Peyer's patch (tissue), 4 donors: ENCODE measurements around the gene MTIF2. TPM values are rescaled to one million over a fixed set of nuclear protein-coding genes. Genes with fewer than 3 reads are reported as not detected.
"Not testable (repeated sequence)": the region's sequence is repeated elsewhere in the genome, so short reads cannot be mapped to it uniquely, and the experiment has no call there.

Experiments
- DNase-seq, 3 donors: peaks; one replicate each; pipeline ENCODE4 v3.0.0-alpha.2; 2017 to 2019
- H3K27ac ChIP-seq, 4 donors: fragments of 200-600 bp; sonication (generic); one replicate each; pipeline ENCODE4 v1.5.1; 2016 to 2019
- H3K27me3 ChIP-seq, 2 donors: fragments of 200-600 bp; sonication (generic); one replicate each; pipeline ENCODE4 v1.5.1; 2019
- H3K36me3 ChIP-seq, 3 donors: fragments of 200-600 bp; sonication (generic); one replicate each; pipeline ENCODE4 v1.5.1; 2016 to 2019
- H3K4me1 ChIP-seq, 4 donors: fragments of 200-600 bp; sonication (generic); one replicate each; pipeline ENCODE4 v1.5.1; 2016 to 2019
- H3K4me3 ChIP-seq, 4 donors: fragments of 200-600 bp; sonication (generic); 1 replicate in 3 of 4; 2 replicates in 1 of 4; pipeline ENCODE4 v1.5.1; 2016 to 2019; ENCODE audit warnings: mild to moderate bottlenecking in 1 of 4
- H3K9me3 ChIP-seq, 4 donors: fragments of 200-600 bp; sonication (generic); one replicate each; pipeline ENCODE4 v1.5.1; 2016 to 2019; ENCODE audit warnings: mild to moderate bottlenecking in 1 of 4
- POLR2A ChIP-seq, 2 donors: fragments of 450-650 bp; IDR thresholded peaks; one replicate each; pipeline ENCODE4 v1.5.1; 2017; ENCODE audit warnings: antibody characterized with exemption in 2 of 2, mild to moderate bottlenecking in 2 of 2, moderate library complexity in 2 of 2
- total RNA-seq, 4 donors: library from RNA; depleted of rRNA; stranded (reverse); fragments of >200 nt; gene quantifications; one replicate each; pipeline ENCODE4 v1.1.0, GENCODE V29; 2016
- TF ChIP-seq, protein P1 (sequence below), 6 experiments: fragments of 450-650 bp in 4 of 6; fragments of 200-600 bp in 2 of 6; sonication (generic) in 1 of 6; IDR thresholded peaks; one replicate each; pipeline ENCODE4 v1.5.1; 2017 to 2019; ENCODE audit warnings: antibody characterized with exemption in 6 of 6, mild to moderate bottlenecking in 3 of 6, moderate library complexity in 1 of 6

The MTIF2 gene
- total RNA-seq, 4 donors from 2014 or later, result 31.3 to 46.2 (median 34.6) TPM

DNA sequence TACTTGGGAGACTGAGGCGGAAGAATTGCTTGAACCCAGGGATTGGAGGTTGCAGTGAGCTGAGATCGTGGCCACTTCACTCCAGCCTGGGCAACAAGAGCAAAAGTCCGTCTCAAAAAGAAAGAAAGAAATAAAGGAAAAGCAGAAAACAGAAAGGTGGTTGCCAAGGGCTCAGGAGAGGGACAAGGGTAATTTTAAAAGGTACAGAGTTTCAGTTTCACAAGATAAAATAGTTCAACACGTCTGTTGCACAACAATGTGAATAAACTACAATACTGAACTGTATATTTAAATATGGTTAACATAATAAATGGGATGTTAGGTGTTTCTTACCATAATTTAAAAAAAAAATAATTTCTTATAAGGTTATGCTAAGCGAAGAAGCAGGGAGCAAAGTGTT lies 23.6 kb downstream of the MTIF2 start:
- no peaks in the 10 kb centered on the region for H3K4me1 ChIP-seq
- H3K36me3 ChIP-seq, result peaks cover 0 to 86% (median 0%) of the 10 kb centered on the region in 3 donors
- no peaks in the 10 kb centered on the region for H3K27me3 ChIP-seq
- DNase-seq, result no peak
- no peak for TF ChIP-seq POLR2A (IDR thresholded peaks at IDR 0.05)
- TF ChIP-seq, protein P1, sequence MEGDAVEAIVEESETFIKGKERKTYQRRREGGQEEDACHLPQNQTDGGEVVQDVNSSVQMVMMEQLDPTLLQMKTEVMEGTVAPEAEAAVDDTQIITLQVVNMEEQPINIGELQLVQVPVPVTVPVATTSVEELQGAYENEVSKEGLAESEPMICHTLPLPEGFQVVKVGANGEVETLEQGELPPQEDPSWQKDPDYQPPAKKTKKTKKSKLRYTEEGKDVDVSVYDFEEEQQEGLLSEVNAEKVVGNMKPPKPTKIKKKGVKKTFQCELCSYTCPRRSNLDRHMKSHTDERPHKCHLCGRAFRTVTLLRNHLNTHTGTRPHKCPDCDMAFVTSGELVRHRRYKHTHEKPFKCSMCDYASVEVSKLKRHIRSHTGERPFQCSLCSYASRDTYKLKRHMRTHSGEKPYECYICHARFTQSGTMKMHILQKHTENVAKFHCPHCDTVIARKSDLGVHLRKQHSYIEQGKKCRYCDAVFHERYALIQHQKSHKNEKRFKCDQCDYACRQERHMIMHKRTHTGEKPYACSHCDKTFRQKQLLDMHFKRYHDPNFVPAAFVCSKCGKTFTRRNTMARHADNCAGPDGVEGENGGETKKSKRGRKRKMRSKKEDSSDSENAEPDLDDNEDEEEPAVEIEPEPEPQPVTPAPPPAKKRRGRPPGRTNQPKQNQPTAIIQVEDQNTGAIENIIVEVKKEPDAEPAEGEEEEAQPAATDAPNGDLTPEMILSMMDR (IDR thresholded peaks at IDR 0.05), result no peak
- H3K27ac ChIP-seq, result no peak overlapping the region
- H3K9me3 ChIP-seq, result no peaks in the 10 kb centered on the region
- H3K4me3 ChIP-seq, result no peak overlapping the region

DNA sequence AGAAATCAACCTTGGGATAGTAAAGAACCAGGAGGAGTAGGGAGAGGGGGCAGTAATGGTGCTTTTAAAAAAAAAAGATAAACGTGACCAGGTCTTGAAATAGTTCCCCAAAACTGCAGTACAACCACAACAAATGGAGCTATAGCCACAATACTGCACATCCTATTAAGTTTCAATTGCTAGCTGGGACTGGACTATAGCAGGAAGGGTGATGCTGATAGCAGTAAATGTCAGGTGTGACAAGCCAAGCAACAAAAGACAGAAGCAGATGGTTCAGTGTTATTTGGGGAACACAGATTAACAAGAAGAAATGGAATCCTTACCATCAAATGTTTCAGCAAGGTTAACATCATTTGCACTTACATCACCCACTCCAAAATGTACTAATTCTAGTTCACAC lies 26.4 kb downstream of the MTIF2 start:
- H3K9me3 ChIP-seq, result no peaks in the 10 kb centered on the region
- no peaks in the 10 kb centered on the region for H3K27me3 ChIP-seq
- peaks cover 0 to 75% (median 0%) of the 10 kb centered on the region in 3 donors for H3K36me3 ChIP-seq
- no peaks in the 10 kb centered on the region for H3K4me1 ChIP-seq
- no peak overlapping the region for H3K4me3 ChIP-seq
- H3K27ac ChIP-seq, result no peak overlapping the region
- no peak for DNase-seq
- no peak for TF ChIP-seq POLR2A (IDR thresholded peaks at IDR 0.05)
- TF ChIP-seq, protein P1 (IDR thresholded peaks at IDR 0.05), result no peak

DNA sequence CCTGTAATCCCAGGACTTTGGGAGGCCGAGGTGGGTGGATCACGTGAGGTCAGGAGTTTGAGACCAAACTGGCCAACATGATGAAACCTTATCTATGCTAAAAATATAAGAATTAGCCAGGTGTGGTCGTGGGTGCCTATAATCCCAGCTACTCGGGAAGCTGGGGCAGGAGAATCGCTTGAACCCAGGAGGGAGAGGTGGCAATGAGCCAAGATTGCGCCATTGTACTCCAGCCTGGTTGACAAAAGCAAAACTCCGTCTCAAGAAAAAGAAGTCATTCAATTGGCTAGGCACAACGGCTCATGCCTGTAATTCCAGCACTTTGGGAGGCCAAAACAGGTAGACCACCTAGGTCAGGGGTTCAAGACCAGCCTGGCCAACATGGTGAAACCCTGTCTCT lies 27.4 kb downstream of the MTIF2 start:
- not testable (repeated sequence) for H3K4me1 ChIP-seq, H3K4me3 ChIP-seq, H3K9me3 ChIP-seq, DNase-seq, H3K27me3 ChIP-seq, H3K27ac ChIP-seq
- H3K36me3 ChIP-seq, result peaks cover 0 to 74% (median 0%) of the 10 kb centered on the region in 3 donors

DNA sequence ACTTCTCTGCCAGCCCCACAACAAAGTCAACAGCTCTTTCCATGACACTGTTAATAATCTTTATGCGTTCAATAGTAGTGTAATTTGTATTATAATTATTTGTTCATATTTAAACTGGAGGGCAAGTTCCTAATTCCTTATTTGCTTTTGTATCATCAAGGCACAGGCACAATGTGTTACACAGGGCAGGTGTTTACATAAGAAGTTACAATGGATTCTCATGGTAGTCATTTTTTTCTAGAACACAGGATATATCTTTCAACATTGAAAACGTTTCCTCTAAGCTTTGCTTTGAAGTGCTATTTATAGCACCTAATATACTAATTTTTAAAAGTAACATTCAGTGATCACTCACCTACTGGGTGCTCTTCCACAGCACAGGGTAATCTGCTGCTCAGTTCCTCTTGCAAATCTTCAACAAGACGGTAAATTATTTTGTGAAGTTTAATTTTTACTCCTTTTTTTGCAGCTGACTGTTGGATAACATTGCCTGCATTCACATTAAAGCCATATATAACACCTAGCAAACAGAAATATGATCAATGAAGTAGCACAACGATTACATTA lies 29.3 kb downstream of the MTIF2 start:
- no peaks in the 10 kb centered on the region for H3K9me3 ChIP-seq
- no peaks in the 10 kb centered on the region for H3K4me1 ChIP-seq
- no peak for DNase-seq
- H3K27me3 ChIP-seq, result no peaks in the 10 kb centered on the region
- H3K36me3 ChIP-seq, result peaks cover 0 to 75% (median 0%) of the 10 kb centered on the region in 3 donors
- H3K4me3 ChIP-seq, result no peak overlapping the region
- no peak overlapping the region for H3K27ac ChIP-seq
- TF ChIP-seq, protein P1 (IDR thresholded peaks at IDR 0.05), result no peak

DNA sequence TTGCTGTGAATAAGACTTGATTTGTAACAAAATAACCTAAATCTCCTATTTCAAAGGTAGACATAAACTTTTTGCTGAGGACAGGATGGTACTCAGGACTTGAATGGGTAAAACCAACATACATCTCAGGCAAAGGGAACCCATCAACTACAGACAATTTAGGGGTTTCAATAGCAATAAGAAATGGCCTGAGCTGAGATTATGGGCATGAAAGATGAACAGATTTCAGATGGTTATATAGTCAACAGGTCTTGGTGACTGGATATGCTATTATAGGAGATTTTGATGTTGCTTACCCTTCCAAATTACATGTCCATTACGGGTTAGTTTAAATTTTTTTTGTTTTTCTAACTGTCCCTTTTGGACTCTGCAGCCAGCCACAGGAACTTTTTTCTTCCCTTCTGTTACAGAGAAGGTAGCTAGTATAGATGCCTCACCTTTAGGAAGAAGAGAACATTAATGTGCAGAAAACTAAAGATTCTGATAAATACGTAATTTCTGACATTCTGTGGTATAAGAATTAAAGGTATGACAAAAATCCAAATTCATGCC lies 32.0 kb downstream of the MTIF2 start:
- Histone ChIP-seq H3K4me3 (no peak overlapping the region), H3K4me1 (peaks cover 0 to 13% (median 4%) of the 10 kb centered on the region in 4 donors), H3K9me3 (no peaks in the 10 kb centered on the region), H3K27ac (no peak overlapping the region), H3K27me3 (no peaks in the 10 kb centered on the region), H3K36me3 (peaks cover 0 to 60% (median 0%) of the 10 kb centered on the region in 3 donors)
- TF ChIP-seq, protein P1 (IDR thresholded peaks at IDR 0.05), result no peak
- no peak for TF ChIP-seq POLR2A (IDR thresholded peaks at IDR 0.05)
- no peak for DNase-seq

DNA sequence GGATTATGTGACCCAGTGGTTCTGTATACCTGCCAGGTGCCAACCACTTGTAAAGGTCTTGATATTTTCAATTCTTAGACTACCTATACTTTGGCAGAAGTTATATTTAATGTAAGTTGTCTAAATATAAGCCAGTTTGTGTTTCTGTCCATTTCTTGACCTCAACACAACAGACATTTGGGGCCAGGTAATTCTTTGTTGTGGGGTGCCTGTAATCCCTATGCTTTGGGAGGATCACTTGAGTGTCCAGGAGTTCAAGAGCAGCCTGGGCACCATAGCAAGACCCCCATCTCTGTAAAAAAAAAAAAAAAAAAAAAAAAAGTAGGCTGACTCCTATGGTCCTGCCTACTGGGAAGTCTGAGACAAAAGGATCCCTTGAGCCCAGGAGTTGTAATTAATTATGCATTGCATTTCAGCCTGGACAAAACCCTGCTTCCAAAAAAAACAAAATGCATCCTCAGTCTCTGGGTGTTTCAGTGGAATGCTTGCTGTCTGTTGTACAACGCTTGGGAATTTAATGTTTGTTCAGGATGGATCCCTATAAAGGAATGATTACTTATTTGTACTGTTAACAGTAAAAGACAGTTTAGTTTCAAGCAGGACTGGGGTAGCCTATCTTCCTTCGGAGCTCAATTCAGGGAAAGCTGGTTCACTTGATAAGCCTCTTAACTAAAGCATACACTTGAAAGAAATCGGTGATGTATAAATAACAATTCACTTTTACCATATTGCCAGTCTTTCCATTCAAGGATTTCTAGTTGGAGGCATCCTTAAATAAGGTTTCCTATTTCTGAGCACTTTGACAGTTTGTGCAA lies 33.1 kb downstream of the MTIF2 start:
- H3K36me3 ChIP-seq, result peaks cover 0 to 50% (median 0%) of the 10 kb centered on the region in 3 donors
- no peak overlapping the region for H3K4me3 ChIP-seq
- H3K27ac ChIP-seq, result no peak overlapping the region
- no peak for DNase-seq
- H3K4me1 ChIP-seq, result peaks cover 0 to 13% (median 4%) of the 10 kb centered on the region in 4 donors
- no peaks in the 10 kb centered on the region for H3K27me3 ChIP-seq
- no peaks in the 10 kb centered on the region for H3K9me3 ChIP-seq
- TF ChIP-seq POLR2A (IDR thresholded peaks at IDR 0.05), result no peak
- TF ChIP-seq, protein P1 (IDR thresholded peaks at IDR 0.05), result no peak
